Stimulated activated CD4-positive, alpha-beta T cell treated with anti-CD3 and anti-CD28 coated beads, Interleukin-1b, Interleukin-23, amount 100 ng/mL, for 4 hours (primary cell): ENCODE data around the gene SEC24D.
A peak's percentile ranks its signal among the peaks of the same experiment; 100 is the strongest.
"Not testable (repeated sequence)": the region's sequence is repeated elsewhere in the genome, so short reads cannot be mapped to it uniquely, and the experiment has no call there.

ENCODE experiments used
- DNase-seq, 2 donors: peaks; one replicate each; pipeline ENCODE4 v3.0.0-alpha.2; 2020; ENCODE audit warnings: low read depth in 2 of 2

The SEC24D gene

GRCh38 chr4:118835571-118836300, at the start of gene SEC24D:
Gene SEC24D (minus strand): TSS chr4:118836126. CDS start chr4:118833696, 2,430 bp downstream.
- DNase-seq, result peak; percentile 73 to 83

- no peak for DNase-seq
Observed at GRCh38 chr4:118884716-118885115, 48.8 kb upstream of the SEC24D start.

DNA sequence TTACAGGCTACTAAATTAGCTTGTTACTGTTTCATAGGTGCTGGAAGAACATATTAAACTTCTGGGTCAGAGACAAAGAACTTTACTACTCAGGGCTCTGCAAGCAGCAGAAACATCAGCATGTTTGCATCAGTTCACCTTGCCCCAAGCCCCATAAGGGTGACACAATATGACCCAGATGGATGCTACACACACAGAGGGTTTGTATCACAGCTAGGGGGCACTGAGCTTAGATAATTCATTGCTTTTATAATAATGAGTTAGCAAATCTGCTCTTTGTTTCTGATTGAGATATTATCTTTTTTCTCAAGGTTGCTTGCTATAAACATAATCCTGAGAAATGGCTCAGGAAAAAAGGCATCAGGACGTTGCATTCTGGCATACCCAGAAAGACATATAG, 47.9 kb upstream of the SEC24D start:
- DNase-seq, result no peak

DNA sequence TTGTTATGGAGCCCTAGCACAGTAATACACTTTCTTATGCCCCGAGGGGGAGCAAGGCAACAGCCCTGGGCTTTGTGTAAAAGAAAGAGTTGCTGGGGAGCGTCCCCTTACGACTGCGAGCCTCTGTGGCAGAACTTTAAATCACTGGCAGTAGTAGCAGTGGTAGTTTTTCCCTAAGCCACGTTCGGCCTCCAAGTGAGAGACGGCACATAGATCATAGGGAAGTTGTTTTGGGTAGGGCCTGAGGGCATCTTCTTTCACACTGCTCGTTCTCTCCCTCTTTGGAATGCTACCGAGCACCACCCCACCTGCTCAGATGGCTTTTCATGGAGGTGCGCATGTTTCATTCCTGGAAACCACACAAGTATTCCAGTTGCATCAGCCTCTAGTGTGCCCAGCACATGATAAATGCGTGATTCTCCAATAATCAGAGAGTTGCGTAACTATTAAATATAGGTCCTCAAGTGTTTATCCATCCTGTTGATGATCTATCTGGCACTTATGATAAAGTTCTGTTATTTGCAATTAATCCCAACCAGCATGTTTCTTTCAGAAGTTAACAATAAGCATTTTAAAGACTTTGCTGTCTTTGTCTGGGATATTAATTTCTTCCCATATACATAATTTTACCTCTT, 45.7 kb upstream of the SEC24D start:
- no peak for DNase-seq

- no peak for DNase-seq
Observed at GRCh38 chr4:118879409-118879808, 43.5 kb upstream of the SEC24D start.

GRCh38 chr4:118878507-118878906, 42.6 kb upstream of the SEC24D start:
- DNase-seq, result not testable (repeated sequence)

DNA sequence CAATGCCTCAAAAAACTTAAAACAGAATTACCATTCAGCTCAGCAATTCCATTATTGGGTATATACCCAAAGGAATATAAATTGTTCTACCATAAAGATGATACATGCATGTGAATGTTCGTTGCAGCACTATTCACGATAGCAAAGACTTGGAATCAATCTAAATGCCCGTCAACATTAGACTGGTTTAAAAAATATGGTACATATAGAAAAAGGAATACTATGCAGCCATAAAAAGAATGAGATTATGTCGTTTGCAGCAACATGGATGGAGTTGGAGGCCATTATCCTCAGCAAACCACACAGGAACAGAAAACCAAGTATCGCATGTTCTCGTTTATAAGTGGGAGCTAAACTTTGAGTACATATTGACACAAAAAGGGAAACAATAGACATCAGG, 41.9 kb upstream of the SEC24D start:
- no peak for DNase-seq

GRCh38 chr4:118872181-118872580, 36.3 kb upstream of the SEC24D start:
- no peak for DNase-seq

DNA sequence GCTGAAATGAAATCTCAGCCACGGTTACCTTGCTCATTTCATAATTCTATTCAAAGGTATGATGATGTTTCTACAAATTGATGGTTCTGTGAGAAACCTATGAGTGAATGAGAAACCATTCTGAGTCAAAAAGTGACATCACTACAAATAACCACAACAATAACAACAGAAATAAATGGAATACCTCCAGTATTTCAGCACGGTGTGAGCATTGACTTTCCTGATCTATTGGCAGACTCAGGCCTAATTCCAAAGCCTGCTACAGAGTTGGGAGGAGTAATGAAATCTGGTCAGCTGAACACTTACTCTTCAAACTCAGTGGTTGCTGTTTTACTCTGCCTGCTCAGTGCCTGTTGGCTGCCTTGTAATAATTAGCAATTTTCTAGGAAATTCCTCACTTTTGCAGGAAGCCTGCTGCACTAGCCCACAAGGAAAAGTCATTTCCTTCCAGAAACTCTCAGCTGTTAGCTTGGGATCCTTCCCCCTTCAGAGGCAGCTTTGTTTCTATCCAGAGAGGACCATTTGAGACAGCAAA, 33.9 kb upstream of the SEC24D start:
- no peak for DNase-seq

GRCh38 chr4:118867311-118868067, 31.6 kb upstream of the SEC24D start:
- DNase-seq, result no peak

GRCh38 chr4:118866442-118866841, 30.5 kb upstream of the SEC24D start:
- DNase-seq, result no peak

GRCh38 chr4:118865091-118865708, 29.3 kb upstream of the SEC24D start:
- no peak for DNase-seq

DNA sequence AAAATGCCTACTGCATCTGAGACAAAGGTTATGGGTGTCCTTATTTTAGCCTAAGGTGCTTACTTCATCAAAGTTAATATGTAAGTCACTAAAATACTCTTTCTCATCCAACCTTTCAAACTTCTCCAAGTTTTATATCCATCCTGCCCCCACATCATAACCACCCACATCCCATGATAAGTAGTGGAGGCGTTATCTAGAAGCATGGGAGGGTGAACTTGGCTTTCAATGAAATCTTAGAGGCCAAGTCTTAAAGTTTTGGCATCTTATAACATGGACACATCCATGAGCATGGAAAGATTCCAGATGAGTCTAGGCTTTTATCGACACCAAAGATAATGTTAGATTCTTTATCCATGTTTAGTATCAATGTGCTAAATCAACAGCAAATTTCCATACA, 22.9 kb upstream of the SEC24D start:
- no peak for DNase-seq

DNA sequence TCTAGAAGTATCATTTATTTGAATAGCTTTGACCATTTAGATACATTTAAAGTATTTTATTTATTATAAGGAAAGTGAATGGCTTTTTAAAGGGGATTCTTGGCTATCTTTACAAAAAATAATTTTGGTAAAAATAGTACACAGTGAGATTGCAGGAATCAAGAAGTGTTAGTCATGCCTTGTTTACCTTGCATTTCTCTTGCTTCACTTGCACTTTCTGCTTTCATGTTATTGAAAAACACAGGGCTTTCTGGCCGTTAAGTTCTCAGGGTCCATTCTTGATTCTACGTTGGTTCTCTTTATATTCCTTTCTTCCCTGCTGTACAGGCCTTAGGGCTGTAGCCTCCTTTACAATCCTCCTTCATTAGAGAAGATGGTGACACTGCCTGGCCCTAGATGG, 21.8 kb upstream of the SEC24D start:
- DNase-seq, result no peak

DNA sequence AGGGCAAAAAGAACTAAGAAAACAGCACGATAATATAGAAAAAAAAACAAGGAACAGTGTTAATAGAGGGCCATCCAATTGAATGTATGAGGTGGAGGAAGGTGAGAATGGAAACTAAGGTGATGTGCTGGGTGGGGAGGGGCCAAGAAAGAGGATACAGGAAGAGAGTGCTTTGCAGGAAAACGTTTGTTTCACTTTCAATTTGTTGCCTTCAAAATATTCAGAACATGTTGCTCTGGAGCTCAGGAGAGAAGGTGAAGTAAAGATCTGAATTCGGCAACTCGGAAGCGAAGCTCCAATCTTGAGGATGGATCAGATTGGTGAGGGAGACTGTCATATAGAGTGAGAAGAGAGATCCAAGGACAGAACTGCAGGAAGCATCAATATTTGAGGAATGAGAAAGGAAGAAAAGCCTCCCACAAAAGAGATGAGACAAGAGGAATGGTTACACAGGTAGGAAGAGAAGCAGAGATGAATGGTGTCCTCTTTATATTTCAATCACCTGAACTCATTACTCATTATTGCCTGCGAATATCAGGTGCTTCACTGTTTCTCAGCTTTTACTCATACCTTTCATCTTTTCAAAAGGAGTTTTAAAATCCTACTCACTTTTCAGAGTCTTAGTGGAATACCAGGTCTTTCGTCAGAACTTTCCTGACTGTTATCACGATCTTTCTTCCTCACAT, 14.7 kb upstream of the SEC24D start:
- DNase-seq, result peak in 1 of 2 donors; percentile 23

GRCh38 chr4:118849867-118850487, 14.1 kb upstream of the SEC24D start:
- DNase-seq, result no peak

DNA sequence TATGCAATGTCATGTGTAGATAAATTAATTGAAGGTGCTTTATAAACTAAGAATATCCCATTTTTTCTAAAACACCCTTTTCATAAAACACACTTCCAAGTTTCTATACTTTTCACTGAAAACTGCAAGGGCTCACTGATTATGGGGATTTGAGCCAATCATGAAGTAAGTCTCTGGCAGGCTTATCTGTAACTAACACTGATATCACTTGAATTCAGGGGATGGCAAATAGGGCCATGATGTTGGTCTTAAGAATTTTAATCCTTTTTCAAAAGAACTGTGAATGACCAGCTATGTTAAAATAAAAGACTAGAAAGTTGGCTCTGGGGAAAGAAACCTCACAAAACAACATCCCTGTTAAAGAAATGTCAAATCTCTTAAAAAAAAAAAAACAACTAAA, 13.0 kb upstream of the SEC24D start:
- DNase-seq, result no peak

GRCh38 chr4:118848242-118848641, 12.3 kb upstream of the SEC24D start:
- no peak for DNase-seq

DNA sequence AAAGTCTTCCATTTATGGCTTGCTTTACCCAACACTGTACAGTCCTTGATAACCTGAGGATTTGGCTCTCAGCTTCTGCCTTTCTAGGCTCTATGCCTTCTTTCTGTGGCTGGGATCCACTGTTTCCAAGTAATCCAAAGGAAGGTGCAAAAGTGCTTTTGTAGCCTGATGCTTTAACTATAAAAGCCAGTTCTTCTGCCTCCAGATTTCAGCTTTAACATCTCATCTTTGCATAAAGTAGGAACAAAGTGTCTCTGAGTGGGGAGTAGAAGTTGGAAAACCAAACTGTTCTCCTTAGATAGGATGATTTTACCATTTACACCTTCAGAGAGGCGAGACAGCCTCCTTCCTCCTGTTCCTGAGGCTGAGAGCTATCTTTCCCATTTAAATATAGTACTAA, 11.1 kb upstream of the SEC24D start:
- no peak for DNase-seq

DNA sequence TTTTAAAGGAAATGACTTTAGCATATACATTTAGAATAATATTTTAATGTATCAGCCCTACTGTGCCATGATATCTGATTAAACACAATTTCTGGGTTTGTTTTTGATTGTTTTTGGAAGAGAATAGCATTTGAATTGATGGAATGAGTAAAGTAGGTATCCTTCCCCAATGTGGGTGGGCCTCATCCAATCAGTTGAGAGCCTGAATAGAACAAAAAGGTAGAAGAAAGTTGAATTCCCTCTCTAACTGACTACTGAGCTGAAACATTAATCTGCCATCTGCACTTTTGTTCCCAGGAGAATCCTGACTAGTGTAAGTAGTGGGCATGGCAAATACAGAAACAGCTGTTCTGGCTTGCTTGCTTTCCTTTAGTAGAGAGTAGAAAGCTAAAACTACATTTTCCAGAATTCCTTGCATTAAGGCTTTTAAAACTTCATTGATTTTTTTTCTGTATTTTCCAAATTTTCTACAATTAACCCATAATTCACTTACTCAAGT, 9.7 kb upstream of the SEC24D start:
- DNase-seq, result no peak

DNA sequence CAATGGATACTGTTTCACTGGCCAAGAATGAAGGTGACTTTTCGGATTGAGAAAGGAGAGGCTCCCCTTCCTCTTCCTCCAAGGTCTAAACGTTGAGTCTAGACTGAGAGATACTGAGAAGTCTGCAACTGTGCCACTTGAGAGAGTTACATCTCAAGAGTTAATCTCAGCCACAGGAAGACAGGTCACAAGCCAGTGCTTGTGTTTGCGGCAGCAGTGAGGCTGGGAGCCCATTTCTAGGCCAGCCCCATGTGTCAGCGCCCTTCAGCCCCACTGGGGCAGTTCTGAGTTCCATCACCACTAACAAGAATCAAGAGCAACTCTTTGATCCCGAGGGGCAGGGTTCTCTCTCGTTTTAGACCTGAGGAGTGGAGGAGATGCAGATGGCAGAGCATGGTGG, 7.3 kb upstream of the SEC24D start:
- DNase-seq, result no peak
